B cell (primary cell): ENCODE measurements around the gene APH1A. TPM values are rescaled to one million over a fixed set of nuclear protein-coding genes. Genes with fewer than 3 reads are reported as not detected.

Experiments used
- ATAC-seq: fragments of 200-7000 bp; cut with Tn5 transposase; one replicate; pipeline ENCODE4 v1.10.0; 2021; ENCODE audit warnings: low read depth, mild to moderate bottlenecking, moderate number of reproducible peaks, moderate library complexity
- CTCF ChIA-PET: fragments of 350-600 bp; sonication (Branson Sonifier 250); formaldehyde crosslinking; loops from one replicate; lab custom pipeline; 2021; ENCODE audit warnings: antibody characterized with exemption, inconsistent platforms; lab: Charles Lee
- POLR2A ChIA-PET: fragments of 350-600 bp; sonication (Branson Sonifier 250); formaldehyde crosslinking; loops from one replicate; lab custom pipeline; 2021; ENCODE audit warnings: antibody characterized with exemption; lab: Charles Lee
- DNase-seq: peaks from one replicate; pipeline ENCODE4 v3.0.0; 2013
- H2AFZ ChIP-seq: 2 replicates; pipeline ENCODE4 v1.6.1; 2012; ENCODE audit warnings: mild to moderate bottlenecking, low read depth, low read length; ENCODE audit not compliant: insufficient read depth, poor library complexity, severe bottlenecking
- H3K27ac ChIP-seq, 2 donors: 1 replicate in 1 of 2; 2 replicates in 1 of 2; pipeline ENCODE4 v1.5.1; 2012 to 2013; ENCODE audit warnings: low read length in 2 of 2, mild to moderate bottlenecking in 2 of 2, moderate library complexity in 1 of 2
- H3K27me3 ChIP-seq, 4 experiments: fragments of 200-600 bp in 1 of 4; sonication (generic) in 1 of 4; replicated peaks in 1 of 4; 1 replicate in 2 of 4; 2 replicates in 2 of 4; pipeline versions ENCODE4 v1.6.1 to v1.7.0; 2013 to 2016; ENCODE audit warnings: low read length in 3 of 4, mild to moderate bottlenecking in 2 of 4, mixed read lengths in 1 of 4, moderate library complexity in 1 of 4; ENCODE audit not compliant: insufficient read depth in 4 of 4, control insufficient read depth in 3 of 4; ENCODE audit errors: control extremely low read depth in 1 of 4
- H3K36me3 ChIP-seq, 2 experiments: replicated peaks in 1 of 2; 1 replicate in 1 of 2; 2 replicates in 1 of 2; pipeline versions ENCODE4 v1.6.1 to v1.7.1; 2013; ENCODE audit warnings: low read length in 1 of 2; ENCODE audit not compliant: insufficient read depth in 2 of 2, control insufficient read depth in 1 of 2; ENCODE audit errors: control extremely low read depth in 1 of 2, extremely low read depth in 1 of 2
- H3K4me1 ChIP-seq, 2 donors: fragments of 200-600 bp in 1 of 2; sonication (generic) in 1 of 2; 1 replicate in 1 of 2; 2 replicates in 1 of 2; pipeline versions ENCODE4 v1.5.1 to v1.6.1; 2013 to 2017; ENCODE audit warnings: low read length in 2 of 2; ENCODE audit not compliant: control insufficient read depth in 2 of 2, insufficient read depth in 2 of 2
- H3K4me2 ChIP-seq: replicated peaks from 2 replicates; pipeline ENCODE3; 2012; ENCODE audit warnings: mild to moderate bottlenecking, low read depth, low read length; ENCODE audit not compliant: poor library complexity, severe bottlenecking
- H3K4me3 ChIP-seq, 5 experiments: fragments of 200-600 bp in 1 of 5; sonication (generic) in 1 of 5; 1 replicate in 3 of 5; 2 replicates in 2 of 5; pipeline versions ENCODE4 v1.5.1 to v1.7.0; 2011 to 2016; ENCODE audit warnings: low read length in 4 of 5, mild to moderate bottlenecking in 4 of 5, low read depth in 2 of 5, control low read depth in 1 of 5, moderate library complexity in 1 of 5; ENCODE audit not compliant: insufficient read depth in 1 of 5; ENCODE audit errors: control extremely low read depth in 1 of 5, extremely low read depth in 1 of 5
- H3K79me2 ChIP-seq: fragments of 200-600 bp; sonication (generic); one replicate; pipeline ENCODE4 v1.6.0; 2016; ENCODE audit warnings: low read length; ENCODE audit not compliant: control insufficient read depth, insufficient read depth
- H3K9ac ChIP-seq: fragments of 200-600 bp; sonication (generic); 2 replicates; pipeline ENCODE4 v1.6.1; 2017; ENCODE audit warnings: mild to moderate bottlenecking, low read length, moderate library complexity
- H3K9me3 ChIP-seq, 3 donors: one replicate each; pipeline versions ENCODE4 v1.6.1 to v1.7.1; 2013; ENCODE audit warnings: low read length in 2 of 3; ENCODE audit not compliant: control insufficient read depth in 2 of 3, insufficient read depth in 1 of 3; ENCODE audit errors: control extremely low read depth in 1 of 3
- H4K20me1 ChIP-seq: 2 replicates; pipeline ENCODE4 v1.6.0; 2012; ENCODE audit warnings: mild to moderate bottlenecking, low read length; ENCODE audit not compliant: insufficient read depth, control insufficient read depth, poor library complexity, severe bottlenecking
- H3K27ac Mint-ChIP-seq: one replicate; pipeline ENCODE4 v1.8.0; 2021; ENCODE audit warnings: mixed read lengths
- H3K27me3 Mint-ChIP-seq: one replicate; pipeline ENCODE4 v1.8.0; 2021; ENCODE audit warnings: mixed read lengths
- H3K4me1 Mint-ChIP-seq: one replicate; pipeline ENCODE4 v1.8.0; 2021; ENCODE audit warnings: mixed read lengths
- H3K4me3 Mint-ChIP-seq: one replicate; pipeline ENCODE4 v1.8.0; 2021; ENCODE audit warnings: mixed read lengths
- H3K9me3 Mint-ChIP-seq: one replicate; pipeline ENCODE4 v1.8.0; 2022; ENCODE audit warnings: mixed read lengths; ENCODE audit not compliant: insufficient read depth
- CTCF ChIP-seq: fragments of 200-600 bp; IDR thresholded peaks from one replicate; pipeline ENCODE4 v1.8.0; 2022; ENCODE audit warnings: antibody characterized with exemption, mild to moderate bottlenecking
- EZH2 ChIP-seq: IDR thresholded peaks from 2 replicates; pipeline ENCODE4 v1.6.1; 2012; ENCODE audit warnings: borderline replicate concordance, low read depth, mild to moderate bottlenecking, moderate library complexity, low read length; ENCODE audit not compliant: insufficient read depth, poor library complexity, severe bottlenecking
- WGBS: methylation state at CpG from one replicate; pipeline ENCODE4 v1.1.5; 2013; ENCODE audit warnings: missing lambda C conversion rate; ENCODE audit not compliant: insufficient coverage; 5-methylcytosine and 5-hydroxymethylcytosine counted together
- intact Hi-C: fragments of 100-400 bp; cut with micrococcal nuclease; formaldehyde crosslinking; loops from one replicate; pipeline ENCODE4 v1.10.0; 2022
- polyA plus RNA-seq: library from polyadenylated mRNA; depleted of rRNA; stranded (reverse); fragments of >200 nt; gene quantifications from 2 replicates; pipeline ENCODE4 v1.2.3, GENCODE V29; 2012
- total RNA-seq, 2 donors: library from RNA; stranded (reverse); fragments of 120-200 nt in 1 of 2; gene quantifications; 1 replicate in 1 of 2; 2 replicates in 1 of 2; pipeline versions ENCODE4 v1.2.3 to v1.2.4, GENCODE V29; 2013 to 2022

Gene APH1A
- total and polyA plus RNA-seq, 2 donors (not counting 1 experiment from before 2014, with no cell fraction given) = 135 to 165 TPM

GRCh38 chr1:150267896-150268295, 920 bp downstream of the APH1A start:
- no peaks in the 10 kb centered on the region for H3K9me3 Mint-ChIP-seq
- POLR2A ChIA-PET = no interaction called here
- peaks cover 19 to 27% of the 10 kb centered on the region in 2 donors for H3K4me1 ChIP-seq
- 37% methylated on average over 6 of the region's 6 CpGs for WGBS
- H2AFZ ChIP-seq = peak overlapping the region; percentile 90
- no peak for TF ChIP-seq CTCF
- TF ChIP-seq EZH2 = no peak
- peak overlapping the region; percentile 97 for H3K4me3 Mint-ChIP-seq
- peaks cover 3% of the 10 kb centered on the region for H3K27me3 Mint-ChIP-seq
- peaks cover 8% of the 10 kb centered on the region for H4K20me1 ChIP-seq
- CTCF ChIA-PET = interaction anchor here (2.5 kb wide), 1 partner anchor 12 kb away, joined by 21 read pairs; no protein-coding TSS in a partner anchor
- peak overlapping the region; percentile 98 for H3K9ac ChIP-seq
- no peaks in the 10 kb centered on the region for H3K9me3 ChIP-seq
- peaks cover 30% of the 10 kb centered on the region for H3K4me1 Mint-ChIP-seq
- H3K4me3 ChIP-seq = peak overlapping the region; percentile 62 to 98 (median 95)
- intact Hi-C loops = loop anchor here (1.0 kb wide), 1 partner anchor 12 kb away; no protein-coding TSS in a partner anchor
- H3K4me2 ChIP-seq = peak overlapping the region; percentile 93
- peaks cover 31% of the 10 kb centered on the region for H3K79me2 ChIP-seq
- H3K27me3 ChIP-seq = no peaks in the 10 kb centered on the region
- no peak for DNase-seq
- ATAC-seq = no peak
- H3K27ac ChIP-seq = peak overlapping the region; percentile 94 to 95
- H3K36me3 ChIP-seq = peaks cover 0 to 28% of the 10 kb centered on the region in 2 experiments
- peak overlapping the region; percentile 98 for H3K27ac Mint-ChIP-seq

GRCh38 chr1:150263549-150263948, 5.3 kb downstream of the APH1A start:
- H3K9ac ChIP-seq = no peak overlapping the region
- peaks cover 0 to 10% (median 4%) of the 10 kb centered on the region in 4 experiments for H3K27me3 ChIP-seq
- H3K27ac Mint-ChIP-seq = no peak overlapping the region
- peaks cover 22% of the 10 kb centered on the region for H3K79me2 ChIP-seq
- peaks cover 0 to 28% of the 10 kb centered on the region in 2 experiments for H3K36me3 ChIP-seq
- H3K4me3 Mint-ChIP-seq = no peak overlapping the region
- no peaks in the 10 kb centered on the region for H3K9me3 Mint-ChIP-seq
- ChIA-PET POLR2A (no interaction called here), CTCF (no interaction called here)
- no peaks in the 10 kb centered on the region for H3K9me3 ChIP-seq
- DNase-seq = no peak
- ATAC-seq = no peak
- WGBS = no CpG with 5 or more reads among the region's 6 CpGs
- intact Hi-C loops = no loop called here
- H3K4me1 ChIP-seq = peaks cover 12 to 16% of the 10 kb centered on the region in 2 donors
- H2AFZ ChIP-seq = no peak overlapping the region
- peaks cover 18% of the 10 kb centered on the region for H3K4me1 Mint-ChIP-seq
- peaks cover 8% of the 10 kb centered on the region for H3K27me3 Mint-ChIP-seq
- no peak overlapping the region for H3K4me2 ChIP-seq
- H3K27ac ChIP-seq = no peak overlapping the region
- peaks cover 8% of the 10 kb centered on the region for H4K20me1 ChIP-seq
- no peak overlapping the region for H3K4me3 ChIP-seq
- TF ChIP-seq EZH2 (no peak), CTCF (no peak)
